Keratinocyte (primary cell): ENCODE results near the gene DIP2B.

Experiments
- EZH2 ChIP-seq: IDR thresholded peaks from one replicate; pipeline ENCODE4 v1.6.1; 2012; ENCODE audit warnings: inconsistent platforms, mild to moderate bottlenecking, low read length, moderate library complexity
- TF ChIP-seq, protein P1 (sequence below), 3 experiments: IDR thresholded peaks in 1 of 3; conservative IDR thresholded peaks in 1 of 3; optimal IDR thresholded peaks in 1 of 3; 2 replicates in 2 of 3; 3 replicates in 1 of 3; pipeline versions ENCODE3 to v1.5.1; 2011; ENCODE audit warnings: low read length in 3 of 3, mild to moderate bottlenecking in 3 of 3, moderate library complexity in 2 of 3, control low read depth in 1 of 3, inconsistent platforms in 1 of 3; ENCODE audit not compliant: insufficient read depth in 2 of 3; ENCODE audit errors: extremely low read depth in 1 of 3

DNA sequence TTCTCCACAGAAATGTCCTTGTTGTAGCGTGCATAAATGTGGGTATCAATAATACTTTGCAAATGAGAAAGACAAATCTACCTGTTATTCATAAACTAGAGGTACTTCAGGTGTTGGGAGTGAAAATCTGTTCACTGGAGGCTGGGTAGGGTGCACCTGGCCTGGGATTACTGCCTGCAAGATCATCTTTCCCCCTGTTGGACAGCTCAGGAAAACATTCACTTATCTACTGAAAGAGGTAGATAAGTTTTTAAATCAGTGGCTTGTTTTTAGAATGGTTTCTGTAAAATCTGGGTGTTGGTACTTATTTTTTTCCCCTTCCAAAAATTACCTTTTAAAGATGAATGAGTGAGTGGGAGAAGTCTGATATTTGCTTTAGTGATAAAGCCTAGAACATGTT, 95.6 kb downstream of the DIP2B start:
- TF ChIP-seq, protein P1, sequence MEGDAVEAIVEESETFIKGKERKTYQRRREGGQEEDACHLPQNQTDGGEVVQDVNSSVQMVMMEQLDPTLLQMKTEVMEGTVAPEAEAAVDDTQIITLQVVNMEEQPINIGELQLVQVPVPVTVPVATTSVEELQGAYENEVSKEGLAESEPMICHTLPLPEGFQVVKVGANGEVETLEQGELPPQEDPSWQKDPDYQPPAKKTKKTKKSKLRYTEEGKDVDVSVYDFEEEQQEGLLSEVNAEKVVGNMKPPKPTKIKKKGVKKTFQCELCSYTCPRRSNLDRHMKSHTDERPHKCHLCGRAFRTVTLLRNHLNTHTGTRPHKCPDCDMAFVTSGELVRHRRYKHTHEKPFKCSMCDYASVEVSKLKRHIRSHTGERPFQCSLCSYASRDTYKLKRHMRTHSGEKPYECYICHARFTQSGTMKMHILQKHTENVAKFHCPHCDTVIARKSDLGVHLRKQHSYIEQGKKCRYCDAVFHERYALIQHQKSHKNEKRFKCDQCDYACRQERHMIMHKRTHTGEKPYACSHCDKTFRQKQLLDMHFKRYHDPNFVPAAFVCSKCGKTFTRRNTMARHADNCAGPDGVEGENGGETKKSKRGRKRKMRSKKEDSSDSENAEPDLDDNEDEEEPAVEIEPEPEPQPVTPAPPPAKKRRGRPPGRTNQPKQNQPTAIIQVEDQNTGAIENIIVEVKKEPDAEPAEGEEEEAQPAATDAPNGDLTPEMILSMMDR (optimal IDR thresholded peaks at IDR 0.05 in 1 of 3, IDR thresholded peaks at IDR 0.05 in 1 of 3, conservative IDR thresholded peaks at IDR 0.05 in 1 of 3; ENCODE audit: extremely low read depth in 1 of 3, insufficient read depth in 2 of 3, low read length in 3 of 3) = no peak
- no peak for TF ChIP-seq EZH2
